ENCODE data around the gene ZBED3. TPM values are rescaled to one million over a fixed set of nuclear protein-coding genes. Genes with fewer than 3 reads are reported as not detected.
A peak's percentile ranks its signal among the peaks of the same experiment; 100 is the strongest.
"Not testable (repeated sequence)": the region's sequence is repeated elsewhere in the genome, so short reads cannot be mapped to it uniquely, and the experiment has no call there.

Gene ZBED3, protein sequence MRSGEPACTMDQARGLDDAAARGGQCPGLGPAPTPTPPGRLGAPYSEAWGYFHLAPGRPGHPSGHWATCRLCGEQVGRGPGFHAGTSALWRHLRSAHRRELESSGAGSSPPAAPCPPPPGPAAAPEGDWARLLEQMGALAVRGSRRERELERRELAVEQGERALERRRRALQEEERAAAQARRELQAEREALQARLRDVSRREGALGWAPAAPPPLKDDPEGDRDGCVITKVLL
- 10 to 100 TPM; 33.1 to 37.0 (median 36.6) TPM for polyA plus RNA-seq (ENCODE audit: insufficient read length in 3 of 3)
- long read RNA-seq, donor 1, full-length matches to known transcripts: 7 of 7 reads
- long read RNA-seq, donor 1, partial matches to known transcripts: 0 of 7 reads
- long read RNA-seq, donor 1, other reads (novel, unspliced or antisense): 0 of 7 reads
- long read RNA-seq, donor 2, full-length matches to known transcripts: 9 of 9 reads
- long read RNA-seq, donor 2, partial matches to known transcripts: 0 of 9 reads
- long read RNA-seq, donor 2, other reads (novel, unspliced or antisense): 0 of 9 reads
- long read RNA-seq, donor 3, full-length matches to known transcripts: 7 of 7 reads
- long read RNA-seq, donor 3, partial matches to known transcripts: 0 of 7 reads
- long read RNA-seq, donor 3, other reads (novel, unspliced or antisense): 0 of 7 reads
- long read RNA-seq, donor 4, full-length matches to known transcripts: 8 of 8 reads
- long read RNA-seq, donor 4, partial matches to known transcripts: 0 of 8 reads
- long read RNA-seq, donor 4, other reads (novel, unspliced or antisense): 0 of 8 reads
- long read RNA-seq, donor 5, full-length matches to known transcripts: 12 of 12 reads
- long read RNA-seq, donor 5, partial matches to known transcripts: 0 of 12 reads
- long read RNA-seq, donor 5, other reads (novel, unspliced or antisense): 0 of 12 reads
- long read RNA-seq, donor 6, full-length matches to known transcripts: 13 of 13 reads
- long read RNA-seq, donor 6, partial matches to known transcripts: 0 of 13 reads
- long read RNA-seq, donor 6, other reads (novel, unspliced or antisense): 0 of 13 reads
- long read RNA-seq, donor 7, full-length matches to known transcripts: 21 of 21 reads
- long read RNA-seq, donor 7, partial matches to known transcripts: 0 of 21 reads
- long read RNA-seq, donor 7, other reads (novel, unspliced or antisense): 0 of 21 reads
- long read RNA-seq, donor 8, full-length matches to known transcripts: 8 of 8 reads
- long read RNA-seq, donor 8, partial matches to known transcripts: 0 of 8 reads
- long read RNA-seq, donor 8, other reads (novel, unspliced or antisense): 0 of 8 reads
- long read RNA-seq, donor 9, full-length matches to known transcripts: 14 of 27 reads
- long read RNA-seq, donor 9, partial matches to known transcripts: 13 of 27 reads
- long read RNA-seq, donor 9, other reads (novel, unspliced or antisense): 0 of 27 reads
- long read RNA-seq, donor 10, full-length matches to known transcripts: 15 of 15 reads
- long read RNA-seq, donor 10, partial matches to known transcripts: 0 of 15 reads
- long read RNA-seq, donor 10, other reads (novel, unspliced or antisense): 0 of 15 reads
- long read RNA-seq, donor 11, full-length matches to known transcripts: 11 of 11 reads
- long read RNA-seq, donor 11, partial matches to known transcripts: 0 of 11 reads
- long read RNA-seq, donor 11, other reads (novel, unspliced or antisense): 0 of 11 reads
- long read RNA-seq, donor 12, full-length matches to known transcripts: 13 of 13 reads
- long read RNA-seq, donor 12, partial matches to known transcripts: 0 of 13 reads
- long read RNA-seq, donor 12, other reads (novel, unspliced or antisense): 0 of 13 reads
- long read RNA-seq, donor 13, full-length matches to known transcripts: 9 of 9 reads
- long read RNA-seq, donor 13, partial matches to known transcripts: 0 of 9 reads
- long read RNA-seq, donor 13, other reads (novel, unspliced or antisense): 0 of 9 reads
- long read RNA-seq, donor 14, full-length matches to known transcripts: 27 of 27 reads
- long read RNA-seq, donor 14, partial matches to known transcripts: 0 of 27 reads
- long read RNA-seq, donor 14, other reads (novel, unspliced or antisense): 0 of 27 reads
- long read RNA-seq, donor 15, full-length matches to known transcripts: 13 of 13 reads
- long read RNA-seq, donor 15, partial matches to known transcripts: 0 of 13 reads
- long read RNA-seq, donor 15, other reads (novel, unspliced or antisense): 0 of 13 reads
- long read RNA-seq, donor 16, full-length matches to known transcripts: 12 of 12 reads
- long read RNA-seq, donor 16, partial matches to known transcripts: 0 of 12 reads
- long read RNA-seq, donor 16, other reads (novel, unspliced or antisense): 0 of 12 reads

DNA sequence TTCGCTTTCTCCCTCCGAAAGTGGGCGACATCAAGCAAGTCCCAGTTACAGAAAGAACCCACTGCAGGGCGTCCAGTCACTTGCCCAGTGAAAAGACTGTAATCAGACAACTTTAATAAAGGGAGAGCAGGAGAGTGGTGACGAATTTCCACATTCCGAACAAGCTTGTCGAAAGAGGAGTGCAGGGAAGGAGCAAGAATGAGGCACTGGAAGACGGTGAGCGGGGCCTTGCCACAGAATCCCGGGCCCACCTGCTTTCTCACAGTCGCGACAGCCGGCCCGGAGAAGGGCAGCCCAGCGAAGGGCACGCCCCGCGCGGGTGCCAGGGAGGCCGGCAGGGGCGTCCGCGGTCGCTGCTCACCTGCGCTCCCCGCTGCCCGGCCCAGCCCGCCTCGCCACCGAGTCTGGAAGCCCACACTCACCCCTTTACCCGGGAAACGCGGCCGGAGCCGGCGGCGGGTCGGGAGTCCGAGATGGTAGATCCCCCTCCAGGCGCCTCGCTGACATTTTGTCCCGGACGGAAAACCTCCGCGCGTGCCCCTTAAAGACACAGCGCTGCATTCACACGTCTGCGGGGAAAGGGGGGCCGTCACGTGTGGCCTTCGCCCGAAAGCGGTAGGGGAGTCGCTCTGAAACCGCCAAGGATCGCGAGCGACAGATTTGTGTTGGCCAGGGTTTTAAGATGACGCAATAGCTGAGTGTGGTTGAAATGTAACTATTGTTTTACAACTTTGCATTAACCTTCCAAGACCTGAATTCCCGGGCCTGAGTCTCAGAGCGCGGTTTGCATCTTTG is at the start of gene ZBED3:
Gene ZBED3 (minus strand): TSS at position 597 of the 795 bp plus-strand sequence. CDS start 9,407 bp downstream, outside the sequence.
- peak; percentile 88 for DNase-seq

DNA sequence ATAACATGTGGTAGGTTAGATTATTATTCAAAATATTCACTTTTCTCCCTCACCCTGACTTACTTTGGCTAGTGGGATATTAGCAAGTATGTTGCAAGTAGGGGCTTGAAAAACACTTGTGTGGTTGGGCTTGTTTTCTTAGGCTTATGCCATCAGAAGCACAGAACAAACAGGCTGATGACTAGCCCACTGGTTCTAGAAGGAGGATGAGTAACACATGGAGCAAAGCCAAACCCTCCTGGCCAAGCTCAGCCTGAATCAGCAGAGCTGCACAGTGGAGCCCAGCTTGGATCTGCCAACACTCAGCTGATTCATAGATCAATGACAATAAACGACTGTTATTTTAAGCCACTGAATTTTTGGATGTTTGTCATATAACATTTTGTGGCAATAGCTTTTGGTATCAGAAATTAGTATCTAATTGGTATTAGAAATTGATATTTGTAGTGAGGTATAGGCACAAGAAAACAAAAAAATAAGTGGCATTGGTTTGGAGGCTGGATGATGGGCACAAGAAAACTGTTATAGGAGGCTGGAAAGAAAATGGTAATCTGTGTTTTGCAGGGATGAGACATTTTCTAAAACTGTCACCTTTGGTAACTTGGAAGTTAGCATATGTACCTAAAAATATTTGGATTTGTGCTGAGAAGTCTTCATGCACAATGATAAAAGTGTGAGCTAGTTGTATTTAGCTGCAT is 46.1 kb upstream of the ZBED3 start:
- no peak for DNase-seq

DNA sequence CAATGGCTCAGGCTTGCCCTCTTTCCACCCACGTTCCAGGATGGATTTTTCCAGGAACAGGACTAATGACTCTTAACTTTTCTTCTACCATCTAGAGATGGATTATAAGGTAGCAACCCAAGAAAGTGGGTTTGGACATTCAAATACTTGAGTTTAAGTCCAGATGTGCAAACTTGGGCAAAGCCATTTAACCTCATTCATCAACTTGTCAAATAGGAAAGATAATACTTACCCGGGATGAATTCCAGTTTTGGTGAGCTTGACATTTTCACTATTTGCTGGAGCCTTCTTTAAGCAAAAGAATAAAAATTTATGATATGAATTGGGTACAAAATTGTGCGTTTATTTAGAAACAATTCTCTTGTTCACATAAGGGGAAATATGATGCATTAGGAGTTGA is 44.3 kb upstream of the ZBED3 start:
- no peak for DNase-seq

DNA sequence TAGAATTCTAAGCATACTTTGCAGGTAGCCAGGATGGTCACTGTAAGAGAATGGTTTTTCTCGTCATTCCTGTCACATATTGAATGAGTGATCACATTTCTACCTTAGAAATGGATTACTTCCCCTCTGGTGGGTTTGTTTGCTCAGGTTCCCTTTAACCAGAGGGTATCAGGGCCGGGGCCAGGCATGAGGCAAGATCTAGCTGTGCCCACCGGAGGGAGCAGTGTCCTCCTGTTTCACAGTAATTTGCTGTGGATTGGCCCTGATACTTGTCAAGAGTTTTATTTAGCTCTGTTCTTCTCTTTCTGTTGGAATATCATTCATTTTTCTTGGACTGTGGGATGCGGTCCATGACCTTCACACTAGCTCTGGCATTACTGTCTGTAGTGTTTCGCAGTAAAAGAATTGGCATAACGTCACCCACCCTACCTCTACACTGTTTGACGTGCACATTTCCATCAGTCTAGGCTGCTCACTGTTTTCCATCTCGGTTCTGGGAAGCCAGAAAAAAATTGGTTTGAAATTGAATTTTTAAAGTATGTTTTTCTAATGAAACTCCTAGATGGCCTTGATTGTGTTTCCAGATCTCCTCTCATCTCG is 42.4 kb upstream of the ZBED3 start:
- no peak for DNase-seq

DNA sequence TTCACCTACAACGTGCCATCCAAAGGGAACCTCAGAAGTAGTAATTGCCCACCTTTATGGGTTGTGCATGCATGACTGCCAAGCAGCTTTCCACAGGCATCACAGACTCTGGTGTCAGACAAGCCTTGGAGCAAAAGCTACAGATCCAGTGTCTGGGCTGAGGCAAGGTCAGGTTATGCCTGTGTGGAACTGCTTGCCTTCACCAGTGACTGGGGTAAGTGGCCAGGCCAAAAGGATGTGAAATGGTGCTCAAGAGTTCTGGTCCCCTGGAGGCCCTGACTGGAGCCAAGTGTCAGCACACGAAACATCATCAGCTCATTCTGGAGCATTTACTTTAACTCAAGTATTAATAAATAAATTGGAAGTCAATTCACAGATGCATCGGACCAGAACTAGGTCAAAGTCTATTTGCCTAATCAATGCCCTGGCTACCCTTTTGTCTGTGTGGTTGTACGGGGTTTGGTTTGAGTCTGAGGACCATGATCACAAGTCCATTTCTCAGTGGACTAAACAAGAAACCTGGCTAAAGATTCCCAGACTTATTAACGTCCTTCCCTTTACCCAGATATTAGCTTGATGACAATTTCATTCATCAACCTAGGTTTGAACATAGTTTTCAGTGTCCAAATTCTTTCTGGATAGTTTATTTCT is 41.5 kb upstream of the ZBED3 start:
- DNase-seq: no peak

DNA sequence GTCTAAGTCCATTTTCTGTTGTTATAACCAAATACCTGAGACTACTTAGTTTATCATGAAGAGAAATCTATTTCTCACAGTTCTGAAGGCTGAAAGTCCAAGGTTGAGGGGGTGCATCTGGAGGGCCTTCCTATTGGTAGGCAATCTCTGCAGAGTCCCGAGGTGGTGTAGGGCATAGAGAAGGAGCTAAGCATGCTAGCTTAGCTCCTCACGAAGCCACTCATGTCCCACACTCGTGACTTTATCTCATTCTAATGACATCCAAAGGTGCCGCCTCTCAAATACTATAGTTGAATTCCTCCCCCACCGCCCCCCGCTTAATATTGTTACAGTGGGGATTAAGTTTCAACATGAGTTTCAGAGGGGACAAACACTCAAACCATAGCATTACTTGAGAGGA is 36.0 kb upstream of the ZBED3 start:
- no peak for DNase-seq

DNA sequence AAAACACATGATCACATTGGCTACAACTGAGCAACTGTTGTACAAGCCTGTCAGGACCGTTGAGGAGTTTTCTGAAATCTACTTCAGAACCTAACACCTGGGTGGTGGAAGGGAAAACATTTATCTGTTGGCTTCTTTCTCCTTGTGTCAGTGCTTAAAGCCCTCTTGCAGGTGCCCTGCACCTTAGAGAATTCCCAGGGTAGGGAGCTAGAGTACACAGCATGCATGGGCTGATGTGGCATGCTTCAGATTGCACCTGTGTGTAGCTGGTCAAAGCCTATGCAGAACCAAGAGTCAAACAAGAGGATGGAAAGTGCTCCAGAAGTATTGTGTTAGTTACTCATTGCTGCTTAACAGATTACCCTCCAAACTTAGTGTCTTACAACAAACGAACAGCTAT is 33.6 kb upstream of the ZBED3 start:
- DNase-seq: no peak

DNA sequence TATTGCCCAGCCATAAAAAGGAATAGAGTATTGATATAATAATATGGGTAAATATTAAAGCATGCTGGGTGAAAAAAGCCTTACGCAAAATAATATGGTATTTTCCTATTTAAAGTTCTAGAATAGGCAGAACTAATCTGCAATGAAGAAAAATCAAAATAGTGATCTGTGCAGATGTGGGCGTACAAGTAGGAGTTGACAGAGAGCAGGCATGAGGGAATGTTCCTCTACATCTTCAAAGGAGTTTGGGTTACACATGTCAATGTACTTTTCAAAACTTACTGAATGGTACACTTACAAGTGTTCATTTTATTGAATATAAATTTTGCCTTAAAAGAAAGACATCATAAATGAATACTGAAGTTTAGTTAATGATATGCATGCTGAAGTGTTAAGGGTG is 33.0 kb upstream of the ZBED3 start:
- no peak for DNase-seq

DNA sequence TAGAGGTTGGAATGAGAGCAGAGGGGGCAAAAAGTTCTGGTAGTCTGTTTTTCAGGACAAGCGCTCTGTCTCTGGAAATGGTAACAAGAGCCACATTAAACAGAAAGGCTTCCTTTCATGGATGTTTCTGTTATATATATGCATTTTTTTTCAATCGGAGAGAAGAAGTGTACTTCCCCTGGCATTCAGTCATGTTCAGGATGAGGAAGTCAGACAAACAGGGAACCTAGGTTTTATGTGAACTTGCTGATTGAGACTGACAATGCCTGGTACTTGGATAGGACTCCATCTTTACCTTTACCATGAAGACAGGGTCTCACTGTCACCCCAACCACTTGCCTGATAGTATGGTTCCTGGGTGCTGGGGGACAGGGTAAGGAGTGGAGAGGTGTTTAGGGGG is 30.1 kb upstream of the ZBED3 start:
- no peak for DNase-seq

DNA sequence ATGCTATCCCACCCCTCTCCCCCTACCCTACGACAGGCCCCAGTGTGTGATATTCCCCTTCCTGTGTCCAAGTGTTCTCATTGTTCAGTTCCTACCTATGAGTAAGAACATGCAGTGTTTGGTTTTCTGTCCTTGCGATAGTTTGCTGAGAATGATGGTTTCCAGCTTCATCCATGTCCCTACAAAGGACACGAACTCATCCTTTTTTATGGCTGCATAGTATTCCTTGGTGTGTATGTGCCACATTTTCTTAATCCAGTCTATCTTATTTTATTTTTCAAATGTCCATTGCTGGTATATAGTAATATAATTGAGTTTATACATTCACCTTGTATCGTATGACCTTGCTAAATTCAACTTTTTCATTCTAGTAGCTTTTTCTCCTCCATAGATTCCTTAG is 19.9 kb upstream of the ZBED3 start:
- DNase-seq: not testable (repeated sequence)

DNA sequence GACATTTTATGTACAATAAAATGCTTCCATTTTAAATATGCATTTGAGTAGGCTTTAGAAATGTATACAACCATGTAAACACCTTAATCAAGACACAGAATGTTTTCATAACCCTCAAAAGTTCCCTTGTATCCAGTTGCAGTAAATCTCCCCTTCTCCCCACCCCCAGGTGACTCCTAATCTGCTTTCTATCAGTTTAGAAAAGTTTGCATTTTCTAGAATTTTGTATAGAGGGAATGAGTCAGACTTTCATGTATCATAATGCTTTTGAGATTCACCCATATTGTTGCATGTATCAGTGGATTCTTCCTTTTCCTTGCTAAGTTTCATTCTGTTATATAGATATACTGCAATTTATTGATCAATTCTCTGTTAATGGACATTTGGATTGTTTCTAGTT is 17.7 kb upstream of the ZBED3 start:
- no peak for DNase-seq

DNA sequence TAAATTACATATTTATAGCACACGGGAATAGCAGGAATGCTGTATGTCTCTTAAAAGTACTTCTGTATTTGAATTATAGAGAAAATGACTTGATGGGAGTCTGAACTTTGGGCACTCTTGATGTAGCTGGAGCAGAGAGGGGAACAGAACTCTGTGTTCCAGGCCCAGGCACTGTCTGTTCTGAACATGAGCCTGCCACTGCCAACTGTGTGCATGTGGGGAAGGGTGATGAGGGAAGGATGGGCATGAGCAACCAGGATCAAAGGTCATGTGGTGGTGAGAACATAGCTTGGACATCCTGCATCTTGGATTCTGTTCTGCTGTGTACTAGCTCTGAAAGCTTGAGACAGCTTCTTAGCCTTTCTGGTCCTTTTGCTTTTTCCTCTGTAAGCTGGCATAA is 16.4 kb upstream of the ZBED3 start:
- DNase-seq: no peak

DNA sequence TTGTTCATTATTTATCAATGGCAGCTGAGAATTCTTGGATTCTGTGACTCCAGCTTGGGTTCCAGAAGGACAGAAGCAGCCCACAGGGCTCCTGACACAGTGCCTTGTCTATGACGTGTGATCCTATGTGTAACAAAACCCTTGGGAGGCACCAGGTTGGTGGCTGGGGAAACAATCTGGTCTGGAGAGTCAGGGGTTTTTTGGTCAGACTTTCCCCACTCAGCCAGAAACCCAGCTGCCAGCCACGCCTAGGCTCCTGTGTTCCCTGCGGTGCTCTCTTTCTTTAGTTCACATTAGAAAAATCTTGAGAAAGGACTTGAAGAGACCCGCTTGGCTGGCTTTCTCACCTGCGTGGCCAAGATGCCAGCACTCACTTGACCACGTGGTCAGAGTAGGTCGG is 15.5 kb upstream of the ZBED3 start:
- DNase-seq: no peak

DNA sequence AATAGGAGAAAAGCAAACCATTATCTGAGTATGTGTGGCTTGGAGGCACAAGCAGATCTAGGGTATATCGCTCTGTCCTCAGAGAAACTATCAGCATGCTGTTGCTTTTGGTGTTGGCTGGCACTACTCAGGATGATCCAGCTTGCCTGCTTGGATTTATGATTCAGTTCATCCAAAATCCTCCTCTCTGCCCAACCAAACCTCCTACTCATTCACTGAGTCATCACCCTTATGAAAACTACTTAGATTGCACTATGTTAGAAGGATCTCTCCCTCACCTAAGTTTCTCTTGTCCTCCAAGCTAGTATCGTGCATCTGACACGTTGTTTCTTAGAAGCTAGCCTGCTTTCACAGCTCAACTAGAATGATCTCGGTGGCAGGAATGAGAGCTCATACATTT is 14.2 kb upstream of the ZBED3 start:
- no peak for DNase-seq

DNA sequence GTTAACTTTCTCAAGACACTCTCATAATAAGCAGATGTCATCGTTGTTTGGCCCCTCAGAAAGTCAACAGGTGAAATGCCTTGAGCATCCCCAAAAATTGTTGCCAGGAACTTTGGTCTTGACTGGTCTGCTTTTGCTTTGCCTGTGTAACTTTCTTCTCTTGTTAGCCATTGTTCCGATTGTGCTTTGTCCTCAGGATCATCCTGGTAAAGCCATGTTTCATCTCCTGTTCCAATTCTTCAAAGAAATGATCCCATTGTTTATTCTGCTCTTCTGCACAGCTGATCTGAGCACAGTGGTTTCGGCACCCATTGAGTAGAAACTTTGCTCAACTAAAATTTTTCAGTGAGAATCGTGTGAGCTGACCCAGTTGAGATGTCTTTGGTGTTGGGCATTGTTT is 8.1 kb upstream of the ZBED3 start:
- no peak for DNase-seq

DNA sequence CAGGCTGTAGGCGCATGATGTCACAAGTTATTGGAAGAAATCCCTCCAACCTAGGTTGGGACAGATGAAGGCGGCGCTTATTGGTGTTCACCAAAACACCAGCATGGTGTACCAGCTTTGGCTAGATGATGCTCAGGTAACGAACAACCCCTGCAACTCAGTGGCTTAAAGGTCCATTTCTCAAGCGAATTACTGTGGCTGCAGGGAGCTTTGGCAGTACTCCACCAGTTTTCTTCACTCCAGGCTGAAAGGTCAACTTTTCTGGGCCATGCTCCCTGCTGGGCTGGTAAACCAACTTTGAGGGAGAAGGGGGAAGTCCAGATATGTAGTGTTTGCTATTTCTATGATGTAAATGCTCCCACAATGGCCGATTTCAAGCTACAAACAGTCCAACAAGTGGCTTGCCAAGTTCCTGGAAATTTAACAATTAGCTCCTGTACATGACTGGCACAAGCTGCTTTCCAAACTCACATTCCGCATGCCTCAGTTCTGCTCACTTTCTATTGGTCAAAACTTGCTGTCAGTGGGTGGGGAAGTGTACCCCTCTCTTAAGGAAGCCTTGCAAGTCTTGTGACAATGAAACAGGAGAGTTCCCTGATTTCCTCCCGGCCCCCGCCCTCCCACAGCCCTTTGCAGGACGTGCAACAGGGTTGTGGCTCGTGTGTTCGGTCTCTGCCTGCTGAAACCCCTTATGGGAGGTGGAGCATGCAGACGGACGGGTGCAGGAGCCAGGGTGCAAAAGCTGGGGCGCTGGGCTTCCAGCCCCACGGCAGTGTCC is 588 bp upstream of the ZBED3 start:
- peak; percentile 69 for DNase-seq

DNA sequence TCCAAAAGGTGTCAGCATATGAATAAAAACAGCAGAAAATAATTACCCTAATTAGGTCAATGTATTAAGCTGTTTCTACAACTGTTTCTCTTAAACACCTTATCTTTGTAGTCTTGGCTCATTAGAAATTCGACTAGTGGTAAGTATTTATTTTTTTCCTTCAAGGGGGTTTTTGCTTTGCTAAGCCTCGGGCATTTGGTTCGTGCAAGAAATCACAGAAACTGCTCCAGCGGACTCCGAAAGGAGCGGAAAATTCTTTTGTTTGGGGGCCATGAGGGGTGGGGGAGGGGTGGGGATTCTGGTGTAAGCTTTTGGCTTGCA is 757 bp downstream of the ZBED3 start:
- DNase-seq: peak; percentile 91
